UCSD-AML1 (cell line): ENCODE measurements around the gene PBX4.

ENCODE experiments used
- DNase-seq: peaks from one replicate; lab custom pipeline; 2025; ENCODE audit not compliant: unreplicated experiment; lab: John Stamatoyannopoulos, UW

The PBX4 gene

GRCh38 chr19:19649580-19649995 is 31.1 kb upstream of the PBX4 start:
- no peak for DNase-seq

GRCh38 chr19:19649155-19649554 is 30.7 kb upstream of the PBX4 start:
- DNase-seq, result no peak

- DNase-seq, result no peak
Observed at GRCh38 chr19:19647037-19647835, 28.7 kb upstream of the PBX4 start.

- DNase-seq, result no peak
Observed at GRCh38 chr19:19645233-19645870, 26.9 kb upstream of the PBX4 start.

GRCh38 chr19:19644054-19644388 is 25.5 kb upstream of the PBX4 start:
- DNase-seq, result no peak

GRCh38 chr19:19643158-19644053 is 24.9 kb upstream of the PBX4 start, which contains the start of gene GMIP:
Gene GMIP (minus strand): TSS chr19:19643657. CDS start chr19:19643529, 128 bp downstream.
- DNase-seq, result peak; percentile 80

- DNase-seq, result peak; percentile 40
Observed at GRCh38 chr19:19642506-19643157, 24.1 kb upstream of the PBX4 start.

GRCh38 chr19:19637523-19638251 is 19.2 kb upstream of the PBX4 start:
- no peak for DNase-seq

- no peak for DNase-seq
Observed at GRCh38 chr19:19637186-19637522, 18.7 kb upstream of the PBX4 start.

- DNase-seq, result no peak
Observed at GRCh38 chr19:19636573-19637185, 18.2 kb upstream of the PBX4 start.

- DNase-seq, result no peak
Observed at GRCh38 chr19:19635313-19635702, 16.8 kb upstream of the PBX4 start.

GRCh38 chr19:19634516-19635312 is 16.2 kb upstream of the PBX4 start:
- DNase-seq, result no peak

- no peak for DNase-seq
Observed at GRCh38 chr19:19633711-19634515, 15.4 kb upstream of the PBX4 start.

- no peak for DNase-seq
Observed at GRCh38 chr19:19632661-19633060, 14.2 kb upstream of the PBX4 start.

- DNase-seq, result no peak
Observed at GRCh38 chr19:19631346-19631745, 12.9 kb upstream of the PBX4 start.

GRCh38 chr19:19630426-19630825 is 11.9 kb upstream of the PBX4 start:
- no peak for DNase-seq

- DNase-seq, result no peak
Observed at GRCh38 chr19:19630062-19630414, 11.6 kb upstream of the PBX4 start.

- no peak for DNase-seq
Observed at GRCh38 chr19:19628501-19629134, 10.1 kb upstream of the PBX4 start.
